H9 (cell line): ENCODE measurements around the gene ARMH1. TPM values are rescaled to one million over a fixed set of nuclear protein-coding genes. Genes with fewer than 3 reads are reported as not detected.

ENCODE experiments used
- DNase-seq: peaks from one replicate; pipeline ENCODE4 v3.0.0-alpha.2; 2017
- H2AFZ ChIP-seq: one replicate; pipeline ENCODE4 v1.6.1; 2013; ENCODE audit warnings: mild to moderate bottlenecking, low read length, control low read depth, moderate library complexity
- H2AK5ac ChIP-seq: 2 replicates; pipeline ENCODE4 v1.6.1; 2013; ENCODE audit warnings: low read length, control low read depth, mixed read lengths; ENCODE audit not compliant: insufficient read length
- H2BK120ac ChIP-seq: one replicate; pipeline ENCODE4 v1.6.1; 2013; ENCODE audit warnings: low read depth, mild to moderate bottlenecking, low read length, control low read depth, inconsistent platforms; ENCODE audit not compliant: poor library complexity, severe bottlenecking
- H2BK12ac ChIP-seq: 2 replicates; pipeline ENCODE4 v1.6.1; 2013; ENCODE audit warnings: low read length, control low read depth, mixed read lengths, low read depth; ENCODE audit not compliant: insufficient read length
- H2BK15ac ChIP-seq: 2 replicates; pipeline ENCODE4 v1.6.1; 2013; ENCODE audit warnings: low read depth, low read length, control low read depth
- H2BK20ac ChIP-seq: one replicate; pipeline ENCODE4 v1.6.1; 2013; ENCODE audit warnings: low read depth, mild to moderate bottlenecking, low read length, control low read depth, inconsistent platforms; ENCODE audit not compliant: poor library complexity, severe bottlenecking
- H2BK5ac ChIP-seq: 2 replicates; pipeline ENCODE4 v1.6.1; 2013; ENCODE audit warnings: low read length, control low read depth, mixed read lengths; ENCODE audit not compliant: insufficient read length
- H3K14ac ChIP-seq: 2 replicates; pipeline ENCODE4 v1.6.1; 2013; ENCODE audit warnings: low read length, control low read depth; ENCODE audit not compliant: insufficient read depth
- H3K18ac ChIP-seq: 2 replicates; pipeline ENCODE4 v1.6.1; 2013; ENCODE audit warnings: low read depth, mild to moderate bottlenecking, mixed read lengths, low read length, control low read depth; ENCODE audit not compliant: insufficient read length
- H3K23ac ChIP-seq: 2 replicates; pipeline ENCODE4 v1.6.1; 2013; ENCODE audit warnings: low read length, control low read depth, mixed read lengths, low read depth; ENCODE audit not compliant: insufficient read length
- H3K23me2 ChIP-seq: 2 replicates; pipeline ENCODE4 v1.6.1; 2013; ENCODE audit warnings: low read depth, mild to moderate bottlenecking, mixed read lengths, low read length, control low read depth; ENCODE audit not compliant: insufficient read length, poor library complexity, severe bottlenecking
- H3K27ac ChIP-seq: 2 replicates; pipeline ENCODE4 v1.5.1; 2013; ENCODE audit warnings: low read length, control low read depth, mixed read lengths, low read depth; ENCODE audit not compliant: insufficient read length
- H3K27me3 ChIP-seq: 2 replicates; pipeline ENCODE4 v1.6.1; 2013; ENCODE audit warnings: low read length, control low read depth, inconsistent platforms; ENCODE audit not compliant: insufficient read depth
- H3K4ac ChIP-seq: 2 replicates; pipeline ENCODE4 v1.6.1; 2013; ENCODE audit warnings: low read depth, mild to moderate bottlenecking, control low read depth, inconsistent platforms, low read length, moderate library complexity
- H3K4me1 ChIP-seq: 2 replicates; pipeline ENCODE4 v1.6.1; 2013; ENCODE audit warnings: low read length, control low read depth, inconsistent platforms; ENCODE audit not compliant: insufficient read depth
- H3K4me2 ChIP-seq: 2 replicates; pipeline ENCODE4 v1.6.1; 2013; ENCODE audit warnings: low read length, control low read depth, mixed read lengths; ENCODE audit not compliant: insufficient read length, insufficient read depth
- H3K56ac ChIP-seq: 2 replicates; pipeline ENCODE4 v1.6.1; 2013; ENCODE audit warnings: low read depth, mild to moderate bottlenecking, mixed read lengths, low read length, control low read depth; ENCODE audit not compliant: insufficient read length
- H3K79me1 ChIP-seq: 2 replicates; pipeline ENCODE4 v1.6.1; 2013; ENCODE audit warnings: low read depth, mild to moderate bottlenecking, moderate library complexity, low read length, control low read depth, inconsistent platforms; ENCODE audit not compliant: insufficient read depth, poor library complexity, severe bottlenecking
- H3K79me2 ChIP-seq: 2 replicates; pipeline ENCODE4 v1.6.1; 2013; ENCODE audit warnings: low read length, control low read depth, inconsistent platforms; ENCODE audit not compliant: insufficient read depth
- H3K9ac ChIP-seq: 2 replicates; pipeline ENCODE4 v1.6.1; 2013; ENCODE audit warnings: low read length, control low read depth, mixed read lengths; ENCODE audit not compliant: insufficient read length; ENCODE audit errors: extremely low read depth
- H3K9me3 ChIP-seq: one replicate; pipeline ENCODE4 v1.6.1; 2013; ENCODE audit warnings: low read depth, low read length, inconsistent platforms; ENCODE audit not compliant: control insufficient read depth
- H3T11ph ChIP-seq: one replicate; pipeline ENCODE4 v1.6.1; 2013; ENCODE audit warnings: mild to moderate bottlenecking, low read length, control low read depth, inconsistent platforms
- H4K20me1 ChIP-seq: one replicate; pipeline ENCODE4 v1.6.1; 2013; ENCODE audit not compliant: control insufficient read depth, insufficient read length, insufficient read depth
- H4K5ac ChIP-seq: 2 replicates; pipeline ENCODE4 v1.6.1; 2013; ENCODE audit warnings: low read depth, mild to moderate bottlenecking, mixed read lengths, low read length, control low read depth; ENCODE audit not compliant: insufficient read length
- H4K8ac ChIP-seq: replicated peaks from 2 replicates; pipeline ENCODE4 v1.6.1; 2013; ENCODE audit warnings: low read length, control low read depth, mixed read lengths, low read depth; ENCODE audit not compliant: insufficient read length
- H4K91ac ChIP-seq: 2 replicates; pipeline ENCODE4 v1.6.1; 2013; ENCODE audit warnings: low read depth, mild to moderate bottlenecking, moderate library complexity, mixed read lengths, low read length, control low read depth; ENCODE audit not compliant: insufficient read length
- H3K27ac Mint-ChIP-seq, 3 experiments: 2 replicates in 2 of 3; 3 replicates in 1 of 3; pipeline ENCODE4 v1.8.0; 2020 to 2021; ENCODE audit warnings: mixed read lengths in 3 of 3, mild to moderate bottlenecking in 1 of 3, moderate library complexity in 1 of 3
- H3K27me3 Mint-ChIP-seq: 2 replicates; pipeline ENCODE4 v1.8.0; 2021; ENCODE audit warnings: low read depth, mild to moderate bottlenecking, moderate library complexity, mixed read lengths
- H3K36me3 Mint-ChIP-seq, 3 experiments: 2 replicates in 2 of 3; 3 replicates in 1 of 3; pipeline ENCODE4 v1.8.0; 2020 to 2021; ENCODE audit warnings: low read depth in 3 of 3, mixed read lengths in 3 of 3; ENCODE audit not compliant: insufficient read depth in 1 of 3
- H3K4me1 Mint-ChIP-seq, 2 experiments: 2 replicates each; pipeline ENCODE4 v1.8.0; 2020; ENCODE audit warnings: mixed read lengths in 2 of 2
- H3K4me3 Mint-ChIP-seq, 2 experiments: 2 replicates in 1 of 2; 3 replicates in 1 of 2; pipeline ENCODE4 v1.8.0; 2020 to 2021; ENCODE audit warnings: mild to moderate bottlenecking in 2 of 2, mixed read lengths in 2 of 2, moderate library complexity in 1 of 2
- H3K9me3 Mint-ChIP-seq, 2 experiments: 2 replicates in 1 of 2; 3 replicates in 1 of 2; pipeline ENCODE4 v1.8.0; 2020; ENCODE audit warnings: mild to moderate bottlenecking in 2 of 2, mixed read lengths in 2 of 2, moderate library complexity in 1 of 2
- CTCF ChIP-seq: fragments of 200-600 bp; sonication (generic); conservative IDR thresholded peaks from 3 replicates; pipeline ENCODE4 v1.8.0; 2021; ENCODE audit warnings: antibody characterized with exemption, mild to moderate bottlenecking
- WGBS: extraction: QIAGEN DNeasy Blood & Tissue Kit; methylation state at CpG from one replicate; pipeline ENCODE4 v1.1.7; 2013; ENCODE audit warnings: missing lambda C conversion rate, low lambda C conversion rate, mixed read lengths; ENCODE audit not compliant: insufficient read length; ENCODE audit errors: extremely low coverage; 5-methylcytosine and 5-hydroxymethylcytosine counted together
- total RNA-seq: library from RNA; stranded (reverse); gene quantifications from 2 replicates; pipeline ENCODE4 v1.2.1, GENCODE V29; 2021

Gene ARMH1
- total RNA-seq, 1 experiment from 2014 or later: 1.0 TPM

GRCh38 chr1:44719318-44719717, 44.8 kb downstream of the ARMH1 start:
- Histone ChIP-seq H4K20me1 (no peaks in the 10 kb centered on the region), H3K23ac (no peak overlapping the region), H3K4ac (no peak overlapping the region), H3T11ph (no peak overlapping the region), H3K23me2 (no peaks in the 10 kb centered on the region), H2AK5ac (no peak overlapping the region), H2BK120ac (no peak overlapping the region), H3K27ac (no peak overlapping the region), H2BK12ac (no peak overlapping the region), H4K91ac (no peak overlapping the region), H3K27me3 (no peaks in the 10 kb centered on the region), H4K5ac (no peak overlapping the region), H2BK5ac (no peak overlapping the region), H3K9ac (no peak overlapping the region), H3K18ac (no peak overlapping the region), H3K4me2 (no peak overlapping the region), H3K9me3 (no peaks in the 10 kb centered on the region), H2BK15ac (no peak overlapping the region), H3K56ac (no peak overlapping the region), H2AFZ (no peak overlapping the region), H3K14ac (no peak overlapping the region), H4K8ac (no peak overlapping the region), H2BK20ac (no peak overlapping the region), H3K79me2 (no peaks in the 10 kb centered on the region), H3K4me1 (no peaks in the 10 kb centered on the region), H3K79me1 (no peaks in the 10 kb centered on the region)
- Mint-ChIP-seq H3K4me3 (no peak overlapping the region), H3K36me3 (no peaks in the 10 kb centered on the region), H3K4me1 (peaks cover 3 to 7% of the 10 kb centered on the region in 2 experiments; a peak in 3 of 4 replicates), H3K27ac (no peak overlapping the region), H3K9me3 (no peaks in the 10 kb centered on the region), H3K27me3 (no peaks in the 10 kb centered on the region)
- no peak for TF ChIP-seq CTCF
- no CpG with 5 or more reads among the region's 5 CpGs for WGBS
- DNase-seq: no peak
